HG02943 (cell line): ENCODE results near the gene TRDN.
A peak's percentile ranks its signal among the peaks of the same experiment; 100 is the strongest.

Experiments
- ATAC-seq: cut with Tn5 transposase; IDR thresholded peaks from one replicate; pipeline ENCODE4 v1.9.1; 2021; ENCODE audit warnings: mild to moderate bottlenecking, low read depth, moderate library complexity; ENCODE audit not compliant: unreplicated experiment

The TRDN gene

DNA sequence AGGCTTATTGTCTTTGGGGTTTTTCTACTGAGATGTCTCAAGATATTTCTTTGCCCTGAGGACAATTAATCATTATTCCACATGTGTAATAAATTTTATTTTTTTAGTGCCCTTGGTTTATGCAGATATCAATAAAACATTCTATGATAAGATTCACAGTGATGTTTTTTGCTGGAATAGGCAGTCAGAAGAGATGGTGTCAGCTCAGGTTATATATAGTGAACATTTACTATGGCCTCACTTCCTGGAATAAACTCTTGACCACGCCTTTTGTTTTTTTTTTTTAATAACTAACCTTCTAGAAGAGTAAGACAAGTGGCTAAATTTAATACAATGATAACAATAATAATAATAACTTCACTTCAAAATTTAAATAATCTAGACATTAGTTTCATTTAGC is 209.7 kb downstream of the TRDN start:
- no peak for ATAC-seq

DNA sequence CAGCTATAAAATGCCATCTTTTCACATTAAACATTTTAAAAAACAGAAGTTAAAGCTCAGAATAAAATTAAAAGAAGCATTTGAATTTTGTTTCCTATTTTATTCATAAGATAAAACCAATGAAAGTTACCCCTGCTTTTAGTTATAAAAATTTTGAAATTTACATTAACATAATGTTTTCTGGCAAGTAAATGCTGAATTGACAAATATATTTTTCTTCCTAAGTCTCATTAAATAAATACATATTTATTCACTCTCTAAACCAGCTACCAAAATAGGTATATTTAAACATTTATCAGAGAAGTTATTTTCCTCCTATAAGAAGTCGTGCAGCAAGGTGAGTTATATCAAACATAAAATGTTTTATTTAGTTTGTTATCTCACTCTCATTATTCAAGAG is 213.6 kb downstream of the TRDN start:
- ATAC-seq, result no peak

DNA sequence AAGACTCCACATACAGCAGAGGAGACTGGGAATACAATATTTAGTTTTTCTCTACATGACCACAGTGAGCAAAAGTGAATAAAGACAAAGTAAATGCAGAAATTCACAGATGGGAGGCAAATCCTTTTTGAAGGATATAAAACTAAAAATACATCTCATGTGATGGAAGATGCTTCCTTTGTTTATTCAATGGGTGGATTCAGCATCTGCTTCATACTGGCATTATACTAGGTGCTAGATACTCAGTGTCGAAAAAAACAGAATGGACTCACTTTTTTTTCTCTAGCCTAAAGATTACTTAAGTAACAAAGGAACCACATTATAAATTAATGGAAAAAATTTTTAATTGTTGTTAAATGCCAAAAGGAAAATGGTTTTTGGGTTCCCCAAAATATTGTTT is 216.2 kb downstream of the TRDN start:
- ATAC-seq, result no peak

DNA sequence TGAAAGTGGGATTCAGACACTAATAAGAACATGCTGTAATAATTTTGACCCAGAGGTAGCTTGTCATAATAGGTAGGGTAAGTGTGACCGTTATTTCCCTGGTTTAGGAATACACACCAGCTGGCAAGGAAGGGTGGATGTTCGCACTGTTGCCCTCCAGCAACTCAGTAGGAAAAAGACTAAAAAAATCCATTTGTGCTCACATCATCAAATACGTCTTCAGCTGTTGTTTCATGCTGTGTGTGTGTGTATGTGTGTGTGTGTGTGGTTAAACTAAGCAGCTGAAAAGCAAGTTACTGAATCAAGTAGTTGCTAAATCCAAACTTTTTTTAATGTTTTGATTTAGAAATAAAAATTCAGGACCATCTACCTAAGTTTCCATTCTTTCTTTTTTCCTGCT is 218.7 kb downstream of the TRDN start:
- no peak for ATAC-seq

DNA sequence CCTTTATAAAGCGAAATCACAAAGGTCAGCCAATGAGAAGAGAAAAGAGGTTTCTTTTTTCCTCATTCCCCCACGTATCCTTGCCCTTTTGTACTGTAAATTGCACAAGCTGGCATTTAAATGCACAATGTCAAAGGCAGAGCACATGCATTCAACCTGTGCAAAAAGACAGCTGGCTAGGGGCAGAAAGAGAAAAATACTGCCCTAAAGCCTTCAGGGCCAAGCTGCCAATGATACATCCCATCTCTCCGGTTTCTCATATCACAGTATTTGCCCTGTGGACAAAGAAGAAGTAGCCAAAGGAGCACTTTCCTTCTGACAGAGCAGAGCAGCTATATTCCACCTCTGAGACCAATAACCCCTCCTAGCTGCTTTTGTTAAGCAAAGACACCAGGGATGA is 219.2 kb downstream of the TRDN start:
- ATAC-seq, result no peak

DNA sequence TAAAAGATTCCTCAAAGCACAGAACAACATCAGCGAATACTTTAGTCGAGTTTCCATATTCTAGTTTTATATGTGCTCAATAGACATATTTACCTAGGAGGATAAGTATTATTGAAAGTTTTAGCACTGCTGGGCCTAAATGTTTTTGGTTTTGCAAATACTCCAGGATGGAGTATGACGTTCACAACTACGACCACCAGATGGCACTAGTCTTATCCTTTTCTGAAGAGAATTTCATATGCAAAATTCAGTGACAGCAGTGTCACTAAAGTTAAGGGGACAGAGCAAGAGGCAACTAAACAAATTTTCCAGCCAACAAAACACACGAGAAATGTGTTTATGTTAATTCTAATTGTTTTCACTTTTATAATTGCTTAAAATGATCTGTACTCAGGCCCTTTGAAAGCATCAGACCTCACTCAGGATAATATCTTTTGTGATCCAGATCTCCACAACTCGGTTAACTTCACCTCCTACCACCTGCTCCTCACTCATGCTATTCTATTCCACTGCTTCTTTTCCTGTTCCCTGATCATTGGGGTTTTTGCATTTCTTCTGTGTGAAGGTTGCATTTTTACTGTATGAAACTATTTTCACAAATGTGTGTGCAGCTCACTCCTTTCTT is 220.8 kb downstream of the TRDN start:
- ATAC-seq, result peak; percentile 88

DNA sequence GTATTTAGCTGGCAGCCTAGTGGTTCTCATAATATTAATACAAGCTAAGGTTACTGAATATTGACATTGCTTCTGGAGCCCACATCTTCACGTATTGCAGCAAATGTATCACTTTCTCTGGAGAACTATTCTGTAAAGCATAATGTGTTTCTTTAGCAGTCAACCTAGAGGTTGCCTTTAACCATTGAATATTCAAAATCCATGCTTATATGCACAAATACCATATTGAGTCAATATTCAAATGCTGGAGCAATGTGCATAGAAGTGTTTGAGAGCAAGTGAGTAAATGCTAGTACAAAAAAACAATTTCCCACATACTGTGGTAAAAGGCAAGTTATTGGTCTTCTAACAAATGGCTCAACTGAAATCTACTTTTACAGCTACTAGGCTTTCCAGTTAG is 231.8 kb downstream of the TRDN start:
- no peak for ATAC-seq

DNA sequence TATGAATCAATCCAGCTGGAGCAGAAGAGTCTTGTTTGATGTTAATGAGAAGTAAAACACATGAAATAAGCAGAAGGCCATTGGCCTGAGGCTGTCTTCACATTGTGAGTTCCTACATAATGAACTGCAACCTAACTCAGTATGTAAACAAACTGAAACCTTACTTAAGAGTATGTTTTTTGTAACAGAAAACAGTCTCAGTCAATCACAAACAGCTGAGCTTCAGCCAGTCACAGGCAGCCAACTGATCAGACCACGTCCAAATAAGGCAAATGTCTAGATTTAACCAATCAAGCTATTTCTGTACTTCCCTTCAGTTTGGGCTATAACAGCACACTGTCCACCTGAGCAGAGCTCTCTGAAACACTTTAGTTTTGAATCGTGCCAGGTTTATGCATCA is 234.7 kb downstream of the TRDN start:
- peak; percentile 94 for ATAC-seq

DNA sequence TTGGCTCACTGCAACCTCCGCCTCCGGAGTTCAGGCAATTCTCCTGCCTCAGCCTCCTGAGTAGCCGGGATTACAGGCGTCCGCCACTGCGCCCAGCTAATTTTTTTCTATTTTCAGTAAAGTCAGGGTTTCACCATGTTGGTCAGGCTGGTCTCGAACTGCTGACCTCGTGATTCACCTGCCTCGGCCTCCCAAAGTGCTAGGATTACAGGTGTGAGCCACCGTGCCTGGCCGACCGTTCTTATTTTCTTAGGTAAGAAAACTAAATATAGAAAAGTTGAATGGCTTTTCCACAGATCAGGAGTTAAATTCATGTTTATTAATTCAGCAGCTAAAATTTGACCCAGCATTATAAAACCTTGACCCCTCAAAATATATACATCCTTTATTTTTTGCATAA is 238.7 kb downstream of the TRDN start:
- no peak for ATAC-seq

DNA sequence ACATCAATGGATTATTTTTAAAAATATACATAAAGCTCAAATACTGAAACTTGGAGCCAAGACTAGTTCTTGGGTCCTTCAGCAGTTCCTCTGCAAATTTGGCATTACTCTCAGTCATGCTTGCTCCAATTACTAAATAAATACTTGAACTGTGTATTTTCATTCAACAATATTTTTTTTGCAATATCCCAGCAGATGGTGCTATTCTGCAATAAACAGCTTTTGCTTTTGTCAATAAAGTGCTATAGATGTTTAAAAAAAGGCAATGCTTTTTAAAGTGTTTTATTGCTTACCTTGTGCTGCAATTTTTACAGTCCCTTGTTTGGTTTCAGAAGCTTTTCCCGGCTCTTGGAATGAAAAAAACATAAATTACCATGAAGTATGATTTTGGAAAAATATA is 243.4 kb downstream of the TRDN start:
- ATAC-seq, result no peak

DNA sequence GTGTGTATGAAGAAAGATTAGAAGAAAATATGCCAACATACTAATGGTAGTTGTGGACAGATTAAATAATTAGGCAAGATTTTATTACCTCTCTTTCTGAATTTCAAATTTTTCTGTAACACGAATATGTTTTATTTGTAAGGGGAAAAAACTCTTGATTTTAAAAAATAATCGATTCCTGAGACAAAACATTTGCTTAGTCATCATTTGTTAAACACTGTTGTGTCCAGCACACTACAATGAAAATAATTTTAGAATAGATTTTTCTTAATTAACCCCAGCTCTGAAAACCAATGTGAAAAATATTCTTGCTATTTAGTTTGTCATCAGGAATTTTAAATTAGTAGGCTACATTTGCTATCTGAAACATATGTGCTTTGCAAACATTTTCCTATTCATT is 253.0 kb downstream of the TRDN start:
- no peak for ATAC-seq

DNA sequence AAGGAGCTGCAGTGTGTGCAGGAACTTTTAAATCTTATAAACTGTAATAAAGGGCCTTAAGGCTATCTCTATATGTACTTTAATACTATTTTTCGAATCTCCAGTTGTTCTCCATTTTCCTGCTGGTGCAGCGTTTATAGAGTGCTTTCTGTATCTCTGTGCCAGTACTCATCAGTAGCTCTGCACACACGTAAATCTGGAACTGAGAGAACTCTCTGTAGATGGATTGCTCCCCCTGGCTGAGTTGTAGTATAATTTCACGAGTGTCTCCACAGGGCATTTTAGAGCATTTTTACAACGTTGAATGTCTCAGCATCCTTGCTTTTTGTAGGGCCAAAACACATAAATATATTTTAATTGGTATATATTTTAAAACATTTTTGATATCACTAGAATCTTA is 256.5 kb downstream of the TRDN start:
- ATAC-seq, result no peak

DNA sequence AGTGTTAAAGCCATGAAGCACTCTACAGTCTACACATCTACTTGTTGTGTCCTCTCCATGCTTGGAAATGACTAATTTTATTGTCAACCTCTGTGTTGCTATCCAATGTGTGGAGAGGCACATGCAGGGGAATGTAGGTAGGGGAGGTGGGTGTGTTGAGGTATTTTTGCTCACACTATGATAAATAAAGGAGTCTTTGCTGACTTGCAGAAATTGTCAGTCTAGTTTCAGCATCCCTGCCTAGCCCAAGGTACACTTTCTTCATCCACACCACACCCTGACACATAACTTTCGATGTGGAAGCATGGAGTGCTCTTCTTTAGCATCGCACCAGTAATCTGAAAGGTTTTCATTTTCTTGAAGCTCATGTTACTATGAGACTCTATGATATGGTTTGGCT is 264.0 kb downstream of the TRDN start:
- no peak for ATAC-seq

DNA sequence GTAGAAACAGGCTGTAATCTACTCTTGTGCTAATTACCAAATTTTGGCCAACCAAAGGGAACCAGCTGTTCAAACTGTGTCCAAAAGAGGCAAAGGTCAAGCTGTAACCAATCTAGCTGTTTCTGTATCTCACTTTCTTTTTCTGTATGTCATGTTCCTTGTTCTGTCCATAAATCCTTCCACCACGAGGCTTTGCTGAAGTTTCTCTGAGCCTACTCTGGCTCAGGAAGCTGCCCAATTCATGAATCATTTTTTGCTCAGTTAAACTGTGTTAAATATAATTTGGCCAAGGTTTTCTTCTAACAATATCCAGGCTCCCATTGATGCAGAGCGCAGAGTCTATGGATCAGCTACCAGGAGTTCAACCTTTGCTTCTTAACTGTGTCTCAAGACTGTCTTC is 272.8 kb downstream of the TRDN start:
- ATAC-seq, result no peak

DNA sequence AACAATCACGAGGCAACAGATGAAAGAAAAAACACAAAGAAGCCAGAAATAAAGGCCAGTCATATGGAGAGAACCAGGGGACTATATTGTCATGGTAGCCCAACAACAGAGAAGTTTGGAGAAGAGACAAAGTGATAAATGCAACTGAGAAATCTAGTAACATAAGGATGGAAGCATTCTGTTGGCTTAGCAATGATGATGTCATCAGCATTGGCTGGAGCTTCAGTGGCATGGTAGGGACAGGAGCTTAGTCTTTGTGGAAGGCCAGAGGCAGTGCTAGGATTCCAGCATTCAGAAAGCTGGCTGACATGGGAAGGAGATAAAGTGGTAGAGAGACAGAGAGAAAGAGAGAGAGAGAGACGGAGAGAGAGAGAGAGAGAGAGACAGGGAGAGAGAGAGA is 276.4 kb downstream of the TRDN start:
- no peak for ATAC-seq

DNA sequence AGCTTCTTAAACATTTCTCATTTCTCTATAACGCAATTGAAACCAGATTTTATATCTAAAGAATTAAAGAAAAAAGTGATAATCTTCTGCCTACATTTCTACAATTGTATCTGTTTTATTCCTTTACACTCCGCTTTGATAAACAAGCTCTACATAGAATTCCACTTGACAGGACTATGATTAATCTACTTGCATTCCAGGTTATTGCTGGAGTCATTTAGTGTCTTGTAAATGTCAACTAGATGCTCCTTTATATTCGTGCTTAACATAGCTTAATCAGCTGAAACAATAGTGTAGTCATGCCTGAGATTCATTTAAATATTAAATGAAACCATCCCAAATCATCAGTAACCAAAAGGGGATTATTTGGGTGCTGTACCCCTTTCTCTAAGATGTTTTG is 284.0 kb downstream of the TRDN start:
- ATAC-seq, result no peak

DNA sequence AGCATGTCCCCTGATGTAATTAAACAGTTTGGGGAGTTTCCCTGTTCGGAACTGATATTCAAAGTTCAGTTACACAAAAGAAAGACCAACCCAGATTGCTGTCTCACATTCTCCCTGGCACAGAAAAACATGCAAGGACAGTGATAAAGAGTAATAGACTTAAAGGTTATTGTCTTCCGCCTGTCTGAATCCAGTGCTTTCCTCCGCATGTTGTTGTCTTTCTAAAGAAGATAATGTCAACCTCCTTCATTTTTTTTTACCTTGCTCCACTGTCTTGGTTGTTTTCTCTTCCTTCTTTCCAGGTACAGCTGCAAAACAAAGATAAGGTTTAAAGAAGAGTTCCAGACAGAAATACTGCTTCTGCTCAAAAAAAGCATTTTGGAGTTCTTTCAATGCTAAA is 284.5 kb downstream of the TRDN start:
- no peak for ATAC-seq

DNA sequence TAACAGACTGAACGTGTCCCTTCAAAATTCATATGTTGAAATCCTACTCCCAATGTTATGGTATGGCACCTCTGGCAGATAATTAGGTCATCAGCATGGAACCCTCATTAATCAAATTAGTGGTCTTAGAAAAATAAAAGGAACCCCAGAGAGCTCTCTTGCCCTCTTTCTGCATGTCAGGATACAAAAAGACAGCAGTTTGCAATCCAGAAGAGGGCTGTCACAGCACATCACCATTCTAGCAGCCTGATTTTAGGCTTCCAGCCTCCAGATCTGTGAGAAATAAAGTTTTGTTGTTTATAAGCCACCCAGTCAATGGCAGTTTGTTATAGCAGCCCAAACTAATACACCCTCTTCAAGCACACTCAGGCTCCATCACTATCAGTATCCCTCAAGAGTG is 292.9 kb downstream of the TRDN start:
- ATAC-seq, result no peak

DNA sequence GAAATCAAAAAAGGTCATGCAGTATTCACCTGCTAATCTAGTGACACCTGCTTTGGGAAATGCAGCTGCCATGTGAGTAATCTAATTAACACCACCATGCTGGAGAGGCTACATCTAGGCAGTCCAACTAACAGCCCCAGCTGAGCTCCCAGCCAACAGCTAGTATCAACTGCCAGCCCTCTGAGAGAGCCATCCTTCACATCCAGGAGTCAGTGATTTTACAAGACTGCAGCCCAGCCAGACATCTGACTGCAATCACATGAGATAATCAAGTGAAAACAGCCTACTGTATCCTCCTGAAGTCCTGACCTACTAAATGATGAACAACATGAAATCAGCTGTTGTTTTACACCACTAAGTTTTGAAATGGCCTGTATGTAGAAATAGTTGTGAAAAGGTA is 298.4 kb downstream of the TRDN start:
- ATAC-seq, result no peak

DNA sequence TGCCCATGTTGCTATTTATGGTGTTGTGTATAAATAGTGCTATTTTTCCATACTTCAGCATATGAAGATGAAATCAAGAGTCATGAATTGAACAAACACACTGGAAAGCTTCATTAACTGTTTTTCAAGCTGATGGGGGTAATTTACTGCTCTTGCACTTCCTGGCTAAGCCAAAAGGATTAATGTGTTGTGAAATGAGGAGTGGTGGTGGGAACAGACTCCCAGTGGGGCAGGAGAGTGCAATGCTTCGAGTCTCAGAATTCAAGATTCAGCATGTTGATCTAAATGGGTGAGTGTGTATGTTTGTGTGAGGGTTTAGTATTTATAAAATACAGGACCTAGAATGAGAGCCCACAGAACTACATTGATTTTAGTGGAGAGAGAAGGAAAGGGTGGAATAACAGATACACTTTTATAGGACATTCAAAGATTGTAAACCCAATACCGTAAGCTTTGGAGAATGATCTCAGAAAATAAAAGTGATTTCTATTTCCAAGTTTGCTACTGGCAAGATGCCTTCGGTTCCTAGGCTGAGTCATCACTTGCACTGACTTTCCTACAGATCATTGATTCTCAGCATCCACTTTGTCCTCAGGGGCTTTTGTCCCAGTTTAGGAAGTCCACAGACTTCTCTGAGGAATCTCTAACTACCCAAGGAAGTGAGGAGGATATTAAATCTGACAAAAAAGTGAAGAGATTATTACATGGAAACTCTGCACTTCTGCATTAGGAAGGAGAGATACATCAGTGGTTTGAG is 303.6 kb downstream of the TRDN start:
- ATAC-seq, result no peak

DNA sequence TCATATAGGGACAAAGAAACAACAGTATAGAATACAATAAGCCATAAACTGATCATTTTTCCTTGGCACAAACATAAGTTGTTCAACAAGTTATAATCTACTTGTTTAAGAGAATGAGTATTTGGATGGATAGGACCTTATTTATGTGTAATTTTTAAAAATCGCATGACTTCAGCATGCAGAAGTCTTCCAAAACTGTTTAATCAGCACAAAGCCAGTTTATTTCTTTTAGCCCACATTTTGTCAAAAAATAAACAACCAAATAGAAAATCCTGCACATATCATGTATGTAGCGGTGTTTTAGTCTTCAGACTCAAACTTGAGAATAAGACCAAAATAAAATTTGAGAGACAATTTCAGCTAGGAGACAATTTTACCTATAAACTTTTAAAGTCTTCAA is 304.7 kb downstream of the TRDN start:
- ATAC-seq, result no peak

DNA sequence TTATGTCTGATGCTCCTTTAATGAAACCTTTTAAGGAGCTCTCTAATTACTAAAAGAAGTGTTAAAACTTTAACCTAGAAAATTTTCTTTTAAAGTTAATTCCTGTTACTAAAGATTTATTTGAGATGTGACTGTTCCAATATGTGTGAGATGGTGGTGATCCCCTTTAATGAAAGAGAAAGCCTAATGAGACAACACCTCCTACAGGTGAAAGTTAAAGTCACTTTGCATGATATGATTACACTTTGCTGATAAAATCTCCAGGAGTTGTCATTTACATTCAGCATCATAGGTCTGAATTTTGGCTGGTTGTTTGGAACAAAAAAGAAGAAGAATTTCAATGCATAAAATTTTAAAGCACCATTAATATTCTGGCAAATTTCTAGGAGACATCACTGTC is 307.4 kb downstream of the TRDN start:
- ATAC-seq, result no peak
